Ureter (tissue), 1 donor: ENCODE data around the gene SRRM1. TPM values are rescaled to one million over a fixed set of nuclear protein-coding genes. Genes with fewer than 3 reads are reported as not detected.

Experiments
- DNase-seq: peaks from one replicate; pipeline ENCODE4 v3.0.0-alpha.2; 2020; ENCODE audit warnings: low spot score
- total RNA-seq: library from RNA; stranded (reverse); gene quantifications from one replicate; pipeline ENCODE4 v1.2.4, GENCODE V29; 2023
- donor health status: DM: yes; HTN: yes; CAD: no.

SRRM1 gene
- total RNA-seq, result 169 TPM

GRCh38 chr1:24642481-24643362, at the start of gene SRRM1:
Gene SRRM1, plus strand, starts transcription at chr1:24643302. Its CDS starts 25 bp downstream, at chr1:24643327.
- peak; percentile 99 for DNase-seq

- no peak for DNase-seq
These were observed 48.8 kb upstream of the SRRM1 start for GRCh38 chr1:24594328-24594598.

GRCh38 chr1:24596401-24596880, 46.7 kb upstream of the SRRM1 start:
- no peak for DNase-seq

- no peak for DNase-seq
These were observed 43.8 kb upstream of the SRRM1 start for GRCh38 chr1:24599265-24599664.

GRCh38 chr1:24600551-24600950, 42.6 kb upstream of the SRRM1 start:
- no peak for DNase-seq

DNA sequence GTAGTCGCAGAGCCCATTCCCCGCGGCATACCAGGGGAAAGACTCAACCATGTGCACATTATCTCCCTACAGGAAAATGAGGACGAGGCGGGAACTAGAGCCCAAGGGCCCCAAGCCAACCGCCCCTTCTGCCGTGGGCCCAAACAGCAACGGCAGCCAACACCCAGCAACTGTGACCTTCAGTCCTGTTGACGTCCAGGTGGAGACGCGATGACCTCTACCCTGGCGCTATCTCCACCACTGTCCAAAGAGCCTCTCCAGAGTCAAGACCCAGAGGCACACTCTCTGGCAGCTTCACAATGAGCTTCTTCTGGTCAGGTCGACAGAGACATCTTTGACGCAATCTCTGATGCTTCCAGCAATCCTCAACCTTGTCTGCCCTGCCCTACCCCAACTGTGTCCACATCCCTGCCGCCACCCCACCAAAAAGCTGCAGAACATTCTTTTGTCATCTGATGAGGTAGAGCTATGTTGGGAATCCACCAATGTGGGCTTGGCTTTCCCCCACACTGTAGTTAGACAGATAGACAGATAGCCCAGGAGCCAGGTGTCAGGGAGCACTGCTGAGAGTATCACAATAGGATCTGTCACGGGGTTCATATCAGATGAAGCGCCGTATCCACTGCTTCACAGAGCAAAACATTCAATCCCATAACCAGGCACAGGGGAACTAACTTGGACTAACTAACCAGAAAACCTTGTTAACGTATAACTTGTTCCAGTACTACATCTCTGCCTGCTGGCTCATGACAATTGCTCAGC, 37.4 kb upstream of the SRRM1 start:
- no peak for DNase-seq

GRCh38 chr1:24606296-24606605, 36.9 kb upstream of the SRRM1 start:
- DNase-seq, result no peak

DNA sequence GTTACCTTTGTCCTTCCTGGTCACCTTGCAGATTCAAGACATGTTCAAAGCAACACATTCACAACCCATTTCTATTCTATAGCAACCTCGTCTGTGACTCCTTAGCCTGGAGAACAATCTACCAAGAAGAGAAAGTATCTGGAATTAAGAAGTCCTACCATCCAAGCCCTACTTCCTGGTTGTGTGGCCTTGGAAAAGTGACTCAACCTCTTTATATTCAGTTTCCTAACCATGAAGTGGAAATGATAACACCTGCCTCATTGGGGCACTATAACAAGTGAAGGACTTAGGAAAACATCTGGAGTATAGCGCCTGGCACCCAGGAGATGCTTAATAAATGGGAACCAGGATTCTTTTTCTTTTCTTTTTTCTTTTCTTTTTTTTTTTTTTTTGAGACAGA, 36.5 kb upstream of the SRRM1 start:
- DNase-seq, result no peak

DNA sequence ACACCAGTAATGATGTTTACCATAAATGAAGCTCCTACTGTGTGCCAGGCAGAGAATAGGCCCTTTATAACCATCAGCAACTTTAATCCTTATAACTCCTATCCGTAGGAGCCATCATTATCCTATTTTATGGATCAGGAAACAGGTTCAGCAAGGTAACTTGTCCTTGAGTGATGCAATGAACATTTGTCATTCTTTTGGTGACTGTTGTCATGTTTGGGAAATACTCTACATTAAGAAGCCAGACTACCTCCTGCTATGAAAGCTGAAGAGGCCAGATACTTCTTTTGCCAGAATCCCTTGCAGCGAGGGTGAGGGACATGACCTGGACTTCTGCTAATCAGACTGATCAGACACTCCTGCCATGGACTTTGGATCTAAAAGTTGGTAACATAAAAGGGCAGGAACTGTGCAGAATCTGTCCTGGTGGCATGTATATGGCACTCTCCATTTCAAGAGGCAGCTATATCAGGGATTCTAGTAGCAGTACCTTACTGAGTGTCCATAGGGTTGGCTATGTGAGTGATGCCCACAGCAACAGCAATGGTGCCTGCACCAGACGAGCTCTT, 33.1 kb upstream of the SRRM1 start:
- DNase-seq, result no peak

- DNase-seq, result no peak
These were observed 23.7 kb upstream of the SRRM1 start for GRCh38 chr1:24619376-24619775.

DNA sequence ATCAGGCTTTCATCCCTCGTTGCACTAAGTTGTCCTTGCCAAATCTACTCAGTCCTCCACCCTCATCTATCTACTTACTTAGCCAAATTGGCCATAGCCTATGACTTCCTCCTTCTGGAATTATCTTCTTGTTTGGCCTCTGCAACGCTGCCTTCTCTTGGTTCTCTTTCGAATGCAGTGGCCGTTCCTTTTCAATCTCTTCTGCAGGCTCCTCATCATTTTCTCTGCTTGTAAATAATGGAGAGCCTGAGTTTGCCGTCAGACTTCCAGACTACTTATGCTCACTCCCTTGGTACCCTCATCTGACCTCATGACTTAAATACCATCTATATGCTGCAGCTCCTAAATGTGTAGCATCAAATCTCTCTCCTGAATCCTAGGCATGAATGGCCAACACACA, 22.4 kb upstream of the SRRM1 start:
- no peak for DNase-seq

- DNase-seq, result no peak
These were observed 22.0 kb upstream of the SRRM1 start for GRCh38 chr1:24621121-24621520.

GRCh38 chr1:24622218-24622617, 20.9 kb upstream of the SRRM1 start:
- DNase-seq, result no peak

GRCh38 chr1:24632832-24633175, 10.3 kb upstream of the SRRM1 start:
- no peak for DNase-seq

DNA sequence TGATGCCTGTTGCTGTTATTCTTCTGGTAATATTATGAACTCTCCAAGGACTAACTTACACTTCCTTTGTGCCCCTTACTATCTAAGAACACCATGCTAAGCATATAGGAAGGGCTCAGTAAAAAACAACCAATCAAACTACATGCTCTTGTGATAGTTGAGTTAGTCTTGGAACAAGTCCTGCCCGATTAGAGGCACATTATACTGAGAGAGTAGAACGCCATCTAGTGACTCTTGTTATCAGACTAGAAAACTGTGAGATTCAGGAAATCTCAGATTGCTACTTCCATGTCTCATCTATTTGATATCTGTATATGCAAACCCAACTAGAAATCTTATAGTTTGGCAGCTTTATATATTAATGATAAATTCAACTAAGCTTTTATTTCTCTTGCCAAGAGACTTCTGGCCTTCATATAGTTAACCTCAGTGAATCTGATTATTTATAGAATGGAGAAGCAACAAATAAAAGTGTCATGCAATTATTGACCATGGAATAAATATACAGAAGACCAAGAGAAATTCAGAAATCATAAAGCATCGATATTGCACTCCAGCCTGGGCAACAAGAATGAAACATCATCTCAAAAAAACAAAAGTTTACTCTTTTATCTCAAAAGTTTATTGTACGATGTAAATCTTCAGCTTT, 7.8 kb upstream of the SRRM1 start:
- no peak for DNase-seq

- no peak for DNase-seq
These were observed 6.3 kb upstream of the SRRM1 start for GRCh38 chr1:24636661-24637357.

DNA sequence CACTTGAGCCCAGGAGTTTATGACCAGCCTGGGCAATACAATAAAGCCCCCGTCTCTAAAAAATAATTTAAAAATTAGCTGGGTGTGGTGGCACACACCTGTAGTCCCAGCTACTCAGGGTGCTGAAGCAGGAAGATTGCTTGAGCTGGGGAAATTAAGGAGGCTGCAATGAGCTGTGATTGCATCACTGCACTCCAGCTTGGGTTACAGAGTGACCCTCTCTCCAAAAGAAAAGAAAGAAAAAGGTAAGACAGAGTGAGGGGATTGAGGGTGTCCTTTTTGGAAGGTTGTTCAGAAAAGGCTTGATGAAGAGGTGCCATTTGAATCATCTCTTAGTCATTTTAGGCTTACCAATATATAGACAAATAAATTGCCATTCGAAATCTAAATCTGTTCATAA, 4.0 kb upstream of the SRRM1 start:
- DNase-seq, result no peak

GRCh38 chr1:24639881-24640280, 3.2 kb upstream of the SRRM1 start:
- DNase-seq, result no peak

DNA sequence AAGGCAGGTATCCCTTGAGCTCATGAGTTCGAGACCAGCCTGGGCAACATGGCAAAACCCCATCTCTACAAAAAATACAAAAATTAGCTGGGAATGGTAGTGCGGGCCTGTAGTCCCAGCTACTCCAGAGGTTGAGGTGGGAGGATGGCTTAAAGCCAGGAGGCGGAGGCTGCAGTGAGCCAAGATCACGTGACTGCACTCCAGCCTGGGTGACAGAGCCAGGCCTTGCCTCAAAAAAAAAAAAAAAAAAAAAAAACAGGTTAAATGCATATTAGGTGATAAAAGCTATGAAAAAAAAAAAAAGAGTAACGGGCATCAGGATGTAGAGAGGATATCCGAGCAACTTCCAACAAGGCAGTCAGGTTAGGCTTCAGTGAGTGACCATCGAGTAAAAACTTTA, 2.8 kb upstream of the SRRM1 start:
- DNase-seq, result no peak

DNA sequence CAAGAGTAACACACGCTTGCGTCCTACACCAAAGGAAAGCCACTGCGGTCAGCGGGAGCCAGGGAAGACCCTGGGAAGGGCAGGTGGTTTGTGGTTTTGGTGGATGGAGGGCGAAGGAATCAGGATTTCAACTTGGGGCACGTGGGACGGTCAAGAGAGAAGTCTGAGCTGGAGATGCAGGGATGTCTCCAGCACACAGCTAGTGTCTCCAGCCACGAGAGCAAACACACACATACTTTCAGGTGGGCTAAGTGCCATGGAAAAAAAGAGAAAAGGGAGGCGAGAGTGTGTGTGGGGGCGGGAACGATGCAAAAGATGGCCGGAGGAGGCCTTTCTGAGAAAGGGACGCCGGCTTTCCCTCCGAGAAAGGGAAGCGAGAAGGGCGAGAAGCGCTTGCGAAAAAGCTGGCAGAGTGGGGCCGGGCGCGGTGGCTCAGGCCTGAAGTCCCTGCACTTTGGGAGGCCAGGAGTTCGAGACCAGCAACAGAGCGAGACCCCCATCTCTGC, 1.4 kb upstream of the SRRM1 start:
- DNase-seq, result peak; percentile 61

DNA sequence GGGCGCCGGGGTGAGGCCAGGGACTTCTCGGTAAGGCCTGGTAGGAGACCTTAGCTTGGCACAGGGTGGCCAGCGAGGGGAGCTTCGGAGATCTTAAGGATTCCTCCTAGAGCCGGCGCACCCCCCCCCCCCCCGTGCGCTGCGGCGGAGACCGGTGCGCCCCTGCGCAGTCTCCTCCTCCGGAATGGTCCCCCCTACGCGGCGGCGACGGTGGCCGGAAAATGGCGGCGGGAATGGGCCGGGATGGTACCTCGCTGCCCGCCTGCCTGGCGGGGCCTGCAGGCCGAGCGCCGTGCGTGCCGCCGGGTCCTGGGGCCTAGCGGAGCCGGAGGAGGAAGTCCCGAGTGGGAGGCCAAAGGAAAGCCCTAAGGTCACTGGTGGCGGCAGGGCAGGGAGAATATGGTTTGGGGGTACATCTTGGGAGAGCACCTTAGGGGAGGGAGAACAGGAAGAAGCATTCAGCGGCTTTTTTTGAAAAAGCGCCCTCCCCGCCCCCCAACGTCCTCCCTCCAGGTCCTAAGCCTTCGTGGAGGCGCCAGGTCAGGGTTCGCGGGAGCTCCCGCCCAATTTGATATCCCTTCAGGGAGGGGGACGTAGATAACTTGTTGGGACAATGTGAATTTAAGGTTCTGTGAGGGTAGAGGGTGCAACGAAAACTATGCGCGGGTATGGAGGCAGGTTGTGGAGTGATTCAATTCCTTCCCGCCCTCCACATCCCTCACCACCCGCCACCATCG, 429 bp downstream of the SRRM1 start:
- DNase-seq, result peak; percentile 52
